ENCODE data around the gene COX14. TPM values are rescaled to one million over a fixed set of nuclear protein-coding genes. Genes with fewer than 3 reads are reported as not detected.

Gene COX14
- total and polyA plus RNA-seq, 10 of the 15 experiments (the other 5 are each of a cell fraction or from before 2014, with no cell fraction given), result 44.6 to 361 (median 120) TPM

DNA sequence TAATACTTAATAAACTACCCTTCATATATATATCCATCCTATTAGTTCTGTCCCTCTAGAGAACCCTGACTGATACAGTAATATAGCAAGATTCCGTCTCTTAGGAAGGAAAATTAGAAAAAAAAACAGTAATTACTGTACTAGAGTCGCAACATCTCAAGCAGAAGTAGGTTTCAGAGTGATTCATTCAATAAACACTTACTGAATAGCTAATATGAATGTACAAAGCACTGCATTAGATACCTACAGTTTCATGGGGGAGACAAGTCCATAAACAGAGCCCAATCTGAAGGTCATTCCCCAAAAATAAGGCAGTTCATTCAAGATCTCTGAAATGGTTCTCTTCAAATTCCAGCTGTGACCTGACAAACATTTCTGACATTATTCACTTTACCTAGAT is 45.2 kb downstream of the COX14 start (continued):
- TF ChIP-seq IKZF2 (IDR thresholded peaks at IDR 0.05) (no peak), RAD51 (IDR thresholded peaks at IDR 0.05) (no peak)

DNA sequence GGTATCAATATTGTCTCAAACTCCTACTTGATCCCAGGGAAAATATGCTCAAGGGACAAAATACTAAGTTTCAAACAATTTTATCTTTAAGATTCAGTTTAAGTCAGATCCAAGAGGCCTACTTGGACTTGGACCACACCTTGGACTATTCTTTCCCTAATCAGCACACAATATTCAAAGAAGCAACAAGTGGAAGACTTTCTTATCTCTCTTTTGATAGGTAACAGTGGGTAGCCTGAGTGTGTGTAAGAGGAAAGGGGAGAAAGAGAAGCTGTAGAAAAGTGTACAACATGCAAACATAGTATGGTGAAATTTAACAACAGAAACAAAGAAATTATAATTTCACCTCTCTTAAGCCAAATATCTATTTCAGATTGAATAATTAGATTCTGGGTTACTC is 48.6 kb downstream of the COX14 start:
- no peak for ATAC-seq

More for the DNA sequence above, 48.6 kb downstream of the COX14 start:
- Histone ChIP-seq H3K4me1 (ENCODE audit: control insufficient read depth, insufficient read depth, low read length) (no peaks in the 10 kb centered on the region), H3K9me3 (replicated peaks; ENCODE audit: control insufficient read depth, insufficient read depth, low read length) (no peaks in the 10 kb centered on the region), H3K79me2 (ENCODE audit: control insufficient read depth, insufficient read depth, low read length) (peaks cover 33% of the 10 kb centered on the region), H4K20me1 (ENCODE audit: control insufficient read depth, insufficient read depth) (no peaks in the 10 kb centered on the region), H3K27ac (ENCODE audit: control insufficient read depth, insufficient read depth) (no peak overlapping the region), H3K4me2 (ENCODE audit: control insufficient read depth, insufficient read depth) (no peak overlapping the region), H3K9ac (ENCODE audit: control insufficient read depth, insufficient read depth, low read length) (no peak overlapping the region), H3K27me3 (replicated peaks in 1 of 2; ENCODE audit: control insufficient read depth in 2 of 2, insufficient read depth in 2 of 2, low read length in 1 of 2) (no peaks in the 10 kb centered on the region), H2AFZ (ENCODE audit: control insufficient read depth, low read depth, low read length) (no peak overlapping the region), H3K36me3 (ENCODE audit: control insufficient read depth in 2 of 2, insufficient read depth in 2 of 2, low read length in 1 of 2) (no peaks in the 10 kb centered on the region; a peak in 1 of 4 replicates), H3K4me3 (no peak overlapping the region)
- DNase-seq (ENCODE audit: low read depth, low spot score) (no peak), FAIRE-seq (no peak)
- intact Hi-C loops (cut with micrococcal nuclease; ENCODE audit: unreplicated experiment), result loop anchor here (5.0 kb wide), 1 partner anchor 33 kb away; no protein-coding TSS in a partner anchor
- ChIA-PET POLR2A (interaction anchor here (0.7 to 2.0 kb wide), 2 partner anchors 14 to 49 kb away, joined by 3 to 5 read pairs; partner anchors contain the start of gene COX14), RAD21 (ENCODE audit: unreplicated experiment) (no interaction called here), SMC1A (ENCODE audit: uncharacterized antibody, unreplicated experiment) (interaction anchor here (0.9 to 1.4 kb wide), 4 partner anchors 47 to 90 kb away, joined by 3 read pairs; no protein-coding TSS in a partner anchor), CTCF (interaction anchor here (0.9 to 18.0 kb wide), 8 partner anchors 12 to 154 kb away, joined by 3 to 257 read pairs (median 4); partner anchors contain the start of genes COX14 and SMARCD1)
- no TSS peak for BruUV-seq (replicated peaks)
- TF ChIP-seq MTA2 (IDR thresholded peaks at IDR 0.05; ENCODE audit: low read depth) (no peak), FOXM1 (IDR thresholded peaks at IDR 0.05; ENCODE audit: low read depth, low read length) (no peak), MAX (IDR thresholded peaks at IDR 0.05; ENCODE audit: low read depth, low read length) (no peak), MYC (IDR thresholded peaks at IDR 0.05; ENCODE audit: insufficient read depth, insufficient read length, insufficient replicate concordance, low read length, severe bottlenecking) (no peak), GATAD2B (conservative IDR thresholded peaks at IDR 0.05; ENCODE audit: low read depth) (no peak), PAX8 (IDR thresholded peaks at IDR 0.05) (no peak), TCF12 (IDR thresholded peaks at IDR 0.05; ENCODE audit: low read depth, low read length) (no peak), CREB1 (IDR thresholded peaks at IDR 0.05; ENCODE audit: low read depth) (no peak), CHD1 (IDR thresholded peaks at IDR 0.05; ENCODE audit: low read depth, low read length) (no peak), PML (IDR thresholded peaks at IDR 0.05; ENCODE audit: low read length) (no peak), RCOR1 (conservative IDR thresholded peaks at IDR 0.05; ENCODE audit: low read depth, low read length) (no peak)
- TF ChIP-seq, protein P1, sequence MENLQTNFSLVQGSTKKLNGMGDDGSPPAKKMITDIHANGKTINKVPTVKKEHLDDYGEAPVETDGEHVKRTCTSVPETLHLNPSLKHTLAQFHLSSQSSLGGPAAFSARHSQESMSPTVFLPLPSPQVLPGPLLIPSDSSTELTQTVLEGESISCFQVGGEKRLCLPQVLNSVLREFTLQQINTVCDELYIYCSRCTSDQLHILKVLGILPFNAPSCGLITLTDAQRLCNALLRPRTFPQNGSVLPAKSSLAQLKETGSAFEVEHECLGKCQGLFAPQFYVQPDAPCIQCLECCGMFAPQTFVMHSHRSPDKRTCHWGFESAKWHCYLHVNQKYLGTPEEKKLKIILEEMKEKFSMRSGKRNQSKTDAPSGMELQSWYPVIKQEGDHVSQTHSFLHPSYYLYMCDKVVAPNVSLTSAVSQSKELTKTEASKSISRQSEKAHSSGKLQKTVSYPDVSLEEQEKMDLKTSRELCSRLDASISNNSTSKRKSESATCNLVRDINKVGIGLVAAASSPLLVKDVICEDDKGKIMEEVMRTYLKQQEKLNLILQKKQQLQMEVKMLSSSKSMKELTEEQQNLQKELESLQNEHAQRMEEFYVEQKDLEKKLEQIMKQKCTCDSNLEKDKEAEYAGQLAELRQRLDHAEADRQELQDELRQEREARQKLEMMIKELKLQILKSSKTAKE (IDR thresholded peaks at IDR 0.05; ENCODE audit: low read depth, poor library complexity, severe bottlenecking), result no peak
- TF ChIP-seq, protein P2, sequence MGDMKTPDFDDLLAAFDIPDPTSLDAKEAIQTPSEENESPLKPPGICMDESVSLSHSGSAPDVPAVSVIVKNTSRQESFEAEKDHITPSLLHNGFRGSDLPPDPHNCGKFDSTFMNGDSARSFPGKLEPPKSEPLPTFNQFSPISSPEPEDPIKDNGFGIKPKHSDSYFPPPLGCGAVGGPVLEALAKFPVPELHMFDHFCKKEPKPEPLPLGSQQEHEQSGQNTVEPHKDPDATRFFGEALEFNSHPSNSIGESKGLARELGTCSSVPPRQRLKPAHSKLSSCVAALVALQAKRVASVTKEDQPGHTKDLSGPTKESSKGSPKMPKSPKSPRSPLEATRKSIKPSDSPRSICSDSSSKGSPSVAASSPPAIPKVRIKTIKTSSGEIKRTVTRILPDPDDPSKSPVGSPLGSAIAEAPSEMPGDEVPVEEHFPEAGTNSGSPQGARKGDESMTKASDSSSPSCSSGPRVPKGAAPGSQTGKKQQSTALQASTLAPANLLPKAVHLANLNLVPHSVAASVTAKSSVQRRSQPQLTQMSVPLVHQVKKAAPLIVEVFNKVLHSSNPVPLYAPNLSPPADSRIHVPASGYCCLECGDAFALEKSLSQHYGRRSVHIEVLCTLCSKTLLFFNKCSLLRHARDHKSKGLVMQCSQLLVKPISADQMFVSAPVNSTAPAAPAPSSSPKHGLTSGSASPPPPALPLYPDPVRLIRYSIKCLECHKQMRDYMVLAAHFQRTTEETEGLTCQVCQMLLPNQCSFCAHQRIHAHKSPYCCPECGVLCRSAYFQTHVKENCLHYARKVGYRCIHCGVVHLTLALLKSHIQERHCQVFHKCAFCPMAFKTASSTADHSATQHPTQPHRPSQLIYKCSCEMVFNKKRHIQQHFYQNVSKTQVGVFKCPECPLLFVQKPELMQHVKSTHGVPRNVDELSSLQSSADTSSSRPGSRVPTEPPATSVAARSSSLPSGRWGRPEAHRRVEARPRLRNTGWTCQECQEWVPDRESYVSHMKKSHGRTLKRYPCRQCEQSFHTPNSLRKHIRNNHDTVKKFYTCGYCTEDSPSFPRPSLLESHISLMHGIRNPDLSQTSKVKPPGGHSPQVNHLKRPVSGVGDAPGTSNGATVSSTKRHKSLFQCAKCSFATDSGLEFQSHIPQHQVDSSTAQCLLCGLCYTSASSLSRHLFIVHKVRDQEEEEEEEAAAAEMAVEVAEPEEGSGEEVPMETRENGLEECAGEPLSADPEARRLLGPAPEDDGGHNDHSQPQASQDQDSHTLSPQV (IDR thresholded peaks at IDR 0.05), result no peak
- in situ Hi-C loops (cut with MboI), result no loop called here
